Measurements from ENCODE around the gene TXNL4B. TPM values are rescaled to one million over a fixed set of nuclear protein-coding genes. Genes with fewer than 3 reads are reported as not detected.
"Not testable (repeated sequence)": the region's sequence is repeated elsewhere in the genome, so short reads cannot be mapped to it uniquely, and the experiment has no call there.

The TXNL4B gene
- total RNA-seq, 5 donors from 2014 or later (not counting 1 experiment from before 2014, with no cell fraction given): 10.9 to 24.2 (median 19.4) TPM

GRCh38 chr16:72055911-72056310 is 37.5 kb downstream of the TXNL4B start:
- no peak overlapping the region for H3K4me3 Mint-ChIP-seq
- Histone ChIP-seq H3K36me3 (ENCODE audit: control insufficient read depth in 2 of 2, extremely low read depth in 1 of 2, insufficient read depth in 1 of 2, low read length in 1 of 2) (no peaks in the 10 kb centered on the region), H3K27me3 (replicated peaks in 1 of 2; ENCODE audit: control insufficient read depth in 2 of 2, extremely low read depth in 1 of 2, insufficient read depth in 2 of 2, low read length in 1 of 2) (no peaks in the 10 kb centered on the region), H3K9me3 (no peaks in the 10 kb centered on the region), H3K27ac (ENCODE audit: low read length) (no peak overlapping the region), H3K4me1 (ENCODE audit: control insufficient read depth in 1 of 2, extremely low read depth in 1 of 2, insufficient read depth in 2 of 2, low read length in 2 of 2) (no peaks in the 10 kb centered on the region), H3K4me3 (ENCODE audit: control insufficient read depth in 1 of 2, extremely low read depth in 1 of 2, low read length in 1 of 2) (no peak overlapping the region)
- ChIA-PET POLR2A (no interaction called here), CTCF (no interaction called here)
- no CpG with 5 or more reads among the region's 4 CpGs for WGBS (ENCODE audit: insufficient coverage)
- peaks cover 7% of the 10 kb centered on the region for H3K36me3 Mint-ChIP-seq
- H3K4me1 Mint-ChIP-seq: no peaks in the 10 kb centered on the region
- DNase-seq (no peak), ATAC-seq (replicated peaks in 1 of 4) (no peak)
- no peaks in the 10 kb centered on the region for H3K9me3 Mint-ChIP-seq
- H3K27ac Mint-ChIP-seq: no peak overlapping the region
- no peaks in the 10 kb centered on the region for H3K27me3 Mint-ChIP-seq

GRCh38 chr16:72054254-72054847 is 39.1 kb downstream of the TXNL4B start, which contains the start of gene HP:
Gene HP (plus strand): TSS chr16:72054505. CDS start chr16:72054653, 148 bp downstream.
- POLR2A ChIA-PET: not testable (repeated sequence)

DNA sequence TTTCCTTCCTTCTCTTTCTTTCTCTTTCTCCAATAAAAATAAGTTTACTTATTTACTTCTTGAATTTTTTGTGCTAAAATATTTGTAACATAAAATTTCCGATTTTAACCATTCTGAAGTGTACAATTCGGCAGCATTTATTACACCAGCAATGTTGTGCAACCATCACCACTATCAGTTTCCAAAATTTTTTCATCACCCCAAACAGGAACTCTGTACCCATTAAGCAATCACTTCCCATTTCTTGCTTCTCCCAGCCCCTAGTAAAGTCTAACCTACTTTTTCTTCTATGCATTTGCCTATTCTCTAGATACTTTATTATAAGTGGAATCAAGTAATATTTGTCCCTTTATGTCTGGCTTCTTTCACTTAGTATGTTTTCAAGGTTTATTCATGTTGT is 41.6 kb downstream of the TXNL4B start:
- Histone ChIP-seq H3K4me1 (ENCODE audit: control insufficient read depth in 1 of 2, extremely low read depth in 1 of 2, insufficient read depth in 2 of 2, low read length in 2 of 2) (no peaks in the 10 kb centered on the region), H3K27ac (ENCODE audit: low read length) (no peak overlapping the region), H3K27me3 (replicated peaks in 1 of 2; ENCODE audit: control insufficient read depth in 2 of 2, extremely low read depth in 1 of 2, insufficient read depth in 2 of 2, low read length in 1 of 2) (no peaks in the 10 kb centered on the region), H3K4me3 (ENCODE audit: control insufficient read depth in 1 of 2, extremely low read depth in 1 of 2, low read length in 1 of 2) (no peak overlapping the region), H3K9me3 (no peaks in the 10 kb centered on the region), H3K36me3 (ENCODE audit: control insufficient read depth in 2 of 2, extremely low read depth in 1 of 2, insufficient read depth in 1 of 2, low read length in 1 of 2) (no peaks in the 10 kb centered on the region)
- Mint-ChIP-seq H3K4me1 (no peaks in the 10 kb centered on the region), H3K27me3 (no peaks in the 10 kb centered on the region), H3K27ac (no peak overlapping the region), H3K4me3 (no peak overlapping the region), H3K36me3 (peaks cover 14% of the 10 kb centered on the region), H3K9me3 (peaks cover 6 to 15% (median 7%) of the 10 kb centered on the region in 3 donors)
- ChIA-PET POLR2A (no interaction called here), CTCF (no interaction called here)
- no peak for ATAC-seq (replicated peaks in 1 of 4)
- DNase-seq: no peak
- whole genome bisulfite sequencing (ENCODE audit: insufficient coverage): no CpG with 5 or more reads among the region's 2 CpGs

More at GRCh38 chr16:72054254-72054847, 39.1 kb downstream of the TXNL4B start, which contains the start of gene HP:
- CTCF ChIA-PET: interaction anchor here in 1 of 2 donors (0.6 kb wide), 2 partner anchors 34 to 152 kb away, joined by 3 read pairs; no protein-coding TSS in a partner anchor
- no CpG with 5 or more reads among the region's 5 CpGs for whole genome bisulfite sequencing (ENCODE audit: insufficient coverage)
- not testable (repeated sequence) for DNase-seq; H3K4me1 Mint-ChIP-seq; H3K27me3 Mint-ChIP-seq; H3K4me3 Mint-ChIP-seq; H3K36me3 Mint-ChIP-seq; H3K36me3 ChIP-seq (ENCODE audit: control insufficient read depth in 2 of 2, extremely low read depth in 1 of 2, insufficient read depth in 1 of 2, low read length in 1 of 2); H3K4me3 ChIP-seq (ENCODE audit: control insufficient read depth in 1 of 2, extremely low read depth in 1 of 2, low read length in 1 of 2); H3K27me3 ChIP-seq (replicated peaks in 1 of 2; ENCODE audit: control insufficient read depth in 2 of 2, extremely low read depth in 1 of 2, insufficient read depth in 2 of 2, low read length in 1 of 2); H3K4me1 ChIP-seq (ENCODE audit: control insufficient read depth in 1 of 2, extremely low read depth in 1 of 2, insufficient read depth in 2 of 2, low read length in 2 of 2); H3K9me3 Mint-ChIP-seq; H3K9me3 ChIP-seq; ATAC-seq (replicated peaks in 1 of 4); H3K27ac ChIP-seq (ENCODE audit: low read length); H3K27ac Mint-ChIP-seq

GRCh38 chr16:72050769-72051464 is 42.5 kb downstream of the TXNL4B start:
- ATAC-seq (replicated peaks in 1 of 4) (no peak), DNase-seq (no peak)
- ChIA-PET POLR2A (no interaction called here), CTCF (interaction anchor here in 1 of 2 donors (0.6 kb wide), 1 partner anchor 519 kb away, joined by 3 read pairs; no protein-coding TSS in a partner anchor)
- H3K9me3 ChIP-seq: no peaks in the 10 kb centered on the region
- H3K4me3 ChIP-seq (ENCODE audit: control insufficient read depth in 1 of 2, extremely low read depth in 1 of 2, low read length in 1 of 2): no peak overlapping the region
- Mint-ChIP-seq H3K27me3 (no peaks in the 10 kb centered on the region), H3K4me1 (no peaks in the 10 kb centered on the region), H3K4me3 (no peak overlapping the region), H3K36me3 (peaks cover 13% of the 10 kb centered on the region), H3K9me3 (peaks cover 6 to 15% (median 7%) of the 10 kb centered on the region in 3 donors), H3K27ac (no peak overlapping the region)
- no peaks in the 10 kb centered on the region for H3K4me1 ChIP-seq (ENCODE audit: control insufficient read depth in 1 of 2, extremely low read depth in 1 of 2, insufficient read depth in 2 of 2, low read length in 2 of 2)
- H3K36me3 ChIP-seq (ENCODE audit: control insufficient read depth in 2 of 2, extremely low read depth in 1 of 2, insufficient read depth in 1 of 2, low read length in 1 of 2): no peaks in the 10 kb centered on the region
- 92% methylated on average over 2 of the region's 4 CpGs for WGBS (ENCODE audit: insufficient coverage)
- no peak overlapping the region for H3K27ac ChIP-seq (ENCODE audit: low read length)
- no peaks in the 10 kb centered on the region for H3K27me3 ChIP-seq (replicated peaks in 1 of 2; ENCODE audit: control insufficient read depth in 2 of 2, extremely low read depth in 1 of 2, insufficient read depth in 2 of 2, low read length in 1 of 2)

DNA sequence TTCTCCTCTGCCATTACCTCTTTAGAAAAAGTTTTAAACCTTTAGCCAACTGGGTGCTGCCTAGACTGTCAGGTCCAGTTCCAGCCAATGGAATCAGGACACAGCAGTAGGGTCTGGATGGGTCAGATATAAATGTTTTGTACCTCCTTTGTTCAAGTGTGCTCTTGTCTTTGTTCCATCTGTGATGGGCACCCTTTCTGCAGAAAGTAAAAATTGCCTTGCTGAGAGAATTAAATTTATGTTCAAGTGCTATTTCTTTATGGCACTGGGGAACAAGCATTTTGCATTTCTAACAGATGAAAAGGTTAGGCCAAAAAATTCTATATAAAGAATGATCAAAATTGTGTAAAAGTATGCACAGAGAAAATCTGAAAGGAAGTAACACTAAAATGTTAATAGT is 44.3 kb downstream of the TXNL4B start:
- Mint-ChIP-seq H3K27me3 (no peaks in the 10 kb centered on the region), H3K4me1 (no peaks in the 10 kb centered on the region), H3K36me3 (peaks cover 14% of the 10 kb centered on the region), H3K9me3 (peaks cover 6 to 15% (median 7%) of the 10 kb centered on the region in 3 donors), H3K27ac (no peak overlapping the region), H3K4me3 (no peak overlapping the region)
- H3K4me3 ChIP-seq (ENCODE audit: control insufficient read depth in 1 of 2, extremely low read depth in 1 of 2, low read length in 1 of 2): no peak overlapping the region
- H3K27ac ChIP-seq (ENCODE audit: low read length): no peak overlapping the region
- ATAC-seq (replicated peaks in 1 of 4): no peak
- DNase-seq: no peak
- ChIA-PET CTCF (no interaction called here), POLR2A (no interaction called here)
- H3K36me3 ChIP-seq (ENCODE audit: control insufficient read depth in 2 of 2, extremely low read depth in 1 of 2, insufficient read depth in 1 of 2, low read length in 1 of 2): no peaks in the 10 kb centered on the region
- H3K9me3 ChIP-seq: no peaks in the 10 kb centered on the region
- H3K4me1 ChIP-seq (ENCODE audit: control insufficient read depth in 1 of 2, extremely low read depth in 1 of 2, insufficient read depth in 2 of 2, low read length in 2 of 2): no peaks in the 10 kb centered on the region
- H3K27me3 ChIP-seq (replicated peaks in 1 of 2; ENCODE audit: control insufficient read depth in 2 of 2, extremely low read depth in 1 of 2, insufficient read depth in 2 of 2, low read length in 1 of 2): no peaks in the 10 kb centered on the region

GRCh38 chr16:72044825-72045359 is 48.5 kb downstream of the TXNL4B start:
- WGBS (ENCODE audit: insufficient coverage): 86% methylated on average over 1 of the region's 2 CpGs
- Mint-ChIP-seq H3K27ac (no peak overlapping the region), H3K4me1 (no peaks in the 10 kb centered on the region), H3K36me3 (peaks cover 36% of the 10 kb centered on the region), H3K4me3 (no peak overlapping the region), H3K9me3 (peaks cover 3 to 12% (median 7%) of the 10 kb centered on the region in 3 donors), H3K27me3 (no peaks in the 10 kb centered on the region)
- Histone ChIP-seq H3K36me3 (ENCODE audit: control insufficient read depth in 2 of 2, extremely low read depth in 1 of 2, insufficient read depth in 1 of 2, low read length in 1 of 2) (peaks cover 3 to 5% of the 10 kb centered on the region in 2 donors), H3K27ac (ENCODE audit: low read length) (no peak overlapping the region), H3K9me3 (no peaks in the 10 kb centered on the region), H3K4me1 (ENCODE audit: control insufficient read depth in 1 of 2, extremely low read depth in 1 of 2, insufficient read depth in 2 of 2, low read length in 2 of 2) (no peaks in the 10 kb centered on the region), H3K27me3 (replicated peaks in 1 of 2; ENCODE audit: control insufficient read depth in 2 of 2, extremely low read depth in 1 of 2, insufficient read depth in 2 of 2, low read length in 1 of 2) (no peaks in the 10 kb centered on the region), H3K4me3 (ENCODE audit: control insufficient read depth in 1 of 2, extremely low read depth in 1 of 2, low read length in 1 of 2) (no peak overlapping the region)
- ChIA-PET CTCF (no interaction called here), POLR2A (no interaction called here)
- ATAC-seq (replicated peaks in 1 of 4) (no peak), DNase-seq (no peak)
